ENCODE data around the gene RYR3.

- TF ChIP-seq CTCF (IDR thresholded peaks at IDR 0.05 in 2 of 3, conservative IDR thresholded peaks at IDR 0.05 in 1 of 3; ENCODE audit: control insufficient read depth in 2 of 3, extremely low read depth in 1 of 3, insufficient read depth in 1 of 3, low read depth in 3 of 3, low read length in 3 of 3) (no peak), REST (IDR thresholded peaks at IDR 0.05; ENCODE audit: low read depth, low read length) (no peak), PAX8 (IDR thresholded peaks at IDR 0.05) (no peak), IKZF1 (conservative IDR thresholded peaks at IDR 0.05) (no peak), FOXM1 (IDR thresholded peaks at IDR 0.05; ENCODE audit: low read depth, low read length) (no peak), MAX (IDR thresholded peaks at IDR 0.05; ENCODE audit: low read depth, low read length) (no peak), BRCA1 (IDR thresholded peaks at IDR 0.05; ENCODE audit: low read depth, low read length) (no peak), POLR2A (IDR thresholded peaks at IDR 0.05; ENCODE audit: low read depth, low read length) (no peak), MTA3 (IDR thresholded peaks at IDR 0.05; ENCODE audit: borderline replicate concordance, low read length) (no peak), ZNF217 (IDR thresholded peaks at IDR 0.05) (no peak), YY1 (IDR thresholded peaks at IDR 0.05; ENCODE audit: low read depth, low read length) (no peak), GABPA (IDR thresholded peaks at IDR 0.05; ENCODE audit: low read depth) (no peak), JUNB (IDR thresholded peaks at IDR 0.05) (no peak)
- TF ChIP-seq, protein P1, sequence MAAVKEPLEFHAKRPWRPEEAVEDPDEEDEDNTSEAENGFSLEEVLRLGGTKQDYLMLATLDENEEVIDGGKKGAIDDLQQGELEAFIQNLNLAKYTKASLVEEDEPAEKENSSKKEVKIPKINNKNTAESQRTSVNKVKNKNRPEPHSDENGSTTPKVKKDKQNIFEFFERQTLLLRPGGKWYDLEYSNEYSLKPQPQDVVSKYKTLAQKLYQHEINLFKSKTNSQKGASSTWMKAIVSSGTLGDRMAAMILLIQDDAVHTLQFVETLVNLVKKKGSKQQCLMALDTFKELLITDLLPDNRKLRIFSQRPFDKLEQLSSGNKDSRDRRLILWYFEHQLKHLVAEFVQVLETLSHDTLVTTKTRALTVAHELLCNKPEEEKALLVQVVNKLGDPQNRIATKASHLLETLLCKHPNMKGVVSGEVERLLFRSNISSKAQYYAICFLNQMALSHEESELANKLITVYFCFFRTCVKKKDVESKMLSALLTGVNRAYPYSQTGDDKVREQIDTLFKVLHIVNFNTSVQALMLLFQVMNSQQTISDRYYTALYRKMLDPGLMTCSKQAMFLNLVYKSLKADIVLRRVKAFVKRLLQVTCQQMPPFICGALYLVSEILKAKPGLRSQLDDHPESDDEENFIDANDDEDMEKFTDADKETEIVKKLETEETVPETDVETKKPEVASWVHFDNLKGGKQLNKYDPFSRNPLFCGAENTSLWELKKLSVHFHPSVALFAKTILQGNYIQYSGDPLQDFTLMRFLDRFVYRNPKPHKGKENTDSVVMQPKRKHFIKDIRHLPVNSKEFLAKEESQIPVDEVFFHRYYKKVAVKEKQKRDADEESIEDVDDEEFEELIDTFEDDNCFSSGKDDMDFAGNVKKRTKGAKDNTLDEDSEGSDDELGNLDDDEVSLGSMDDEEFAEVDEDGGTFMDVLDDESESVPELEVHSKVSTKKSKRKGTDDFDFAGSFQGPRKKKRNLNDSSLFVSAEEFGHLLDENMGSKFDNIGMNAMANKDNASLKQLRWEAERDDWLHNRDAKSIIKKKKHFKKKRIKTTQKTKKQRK (IDR thresholded peaks at IDR 0.05; ENCODE audit: low read depth, low read length) = no peak
These were observed 69.6 kb downstream of the RYR3 start for GRCh38 chr15:33380406-33380805.
